Stimulated activated CD8-positive, alpha-beta memory T cell treated with anti-CD3 and anti-CD28 coated beads, Interleukin-7, amount 100 ng/mL, for 48 hours (primary cell): Measurements from ENCODE around the gene AUP1.

Experiments used
- DNase-seq, 2 donors: peaks; one replicate each; pipeline ENCODE4 v3.0.0-alpha.2; 2020; ENCODE audit warnings: low read depth in 1 of 2; ENCODE audit errors: extremely low read depth in 1 of 2

The AUP1 gene

GRCh38 chr2:74514368-74515270 is 14.9 kb downstream of the AUP1 start, which contains the start of gene TLX2:
Gene TLX2 (plus strand): TSS chr2:74514450. CDS start chr2:74514807, 357 bp downstream.
- DNase-seq, result no peak

GRCh38 chr2:74513605-74514367 is 15.7 kb downstream of the AUP1 start:
- no peak for DNase-seq

GRCh38 chr2:74512744-74513604 is 16.5 kb downstream of the AUP1 start:
- no peak for DNase-seq

- DNase-seq, result no peak
These were observed 18.2 kb downstream of the AUP1 start for GRCh38 chr2:74511104-74511989.

GRCh38 chr2:74510272-74510671 is 19.2 kb downstream of the AUP1 start:
- no peak for DNase-seq

- DNase-seq, result no peak
These were observed 21.5 kb downstream of the AUP1 start for GRCh38 chr2:74507926-74508520.

- DNase-seq, result peak; percentile 96 to 98
These were observed 22.2 kb downstream of the AUP1 start, which contains the start of gene PCGF1 for GRCh38 chr2:74507145-74507925. Gene PCGF1 (minus strand): TSS chr2:74507695. CDS start chr2:74507668, 27 bp downstream.

GRCh38 chr2:74505448-74506246 is 23.9 kb downstream of the AUP1 start:
- no peak for DNase-seq

GRCh38 chr2:74504591-74504990 is 24.9 kb downstream of the AUP1 start:
- DNase-seq, result no peak

- DNase-seq, result no peak
These were observed 25.7 kb downstream of the AUP1 start for GRCh38 chr2:74503506-74504475.

- peak; percentile 50 to 51 for DNase-seq
These were observed 26.6 kb downstream of the AUP1 start for GRCh38 chr2:74502720-74503505.

GRCh38 chr2:74502147-74502719 is 27.3 kb downstream of the AUP1 start:
- no peak for DNase-seq

- no peak for DNase-seq
These were observed 28.0 kb downstream of the AUP1 start for GRCh38 chr2:74501335-74502071.

- no peak for DNase-seq
These were observed 28.9 kb downstream of the AUP1 start for GRCh38 chr2:74500578-74500946.
